ENCODE measurements around the gene PRH2.

The PRH2 gene

GRCh38 chr12:10965476-10965875 is 36.4 kb downstream of the PRH2 start:
- Histone ChIP-seq H3K4ac (ENCODE audit: low read depth in 1 of 2, low read length in 2 of 2) (no peak overlapping the region), H3K79me1 (replicated peaks; ENCODE audit: low read length, poor library complexity, severe bottlenecking) (peaks cover 8% of the 10 kb centered on the region), H2BK12ac (ENCODE audit: low read length in 2 of 2) (no peak overlapping the region), H4K91ac (ENCODE audit: low read length) (no peak overlapping the region), H3K4me2 (ENCODE audit: low read length, poor library complexity, severe bottlenecking) (no peak overlapping the region), H2BK5ac (ENCODE audit: low read depth, low read length, poor library complexity, severe bottlenecking) (no peak overlapping the region), H3K36me3 (ENCODE audit: control insufficient read depth in 1 of 2, insufficient read depth in 2 of 2, low read depth in 1 of 2, low read length in 2 of 2) (peaks cover 2 to 4% of the 10 kb centered on the region in 2 experiments), H2AK5ac (ENCODE audit: low read length, severe bottlenecking) (no peak overlapping the region), H3K4me3 (ENCODE audit: insufficient read depth in 1 of 2, low read depth in 1 of 2, low read length in 2 of 2) (no peak overlapping the region), H3K14ac (ENCODE audit: low read length in 2 of 2) (no peak overlapping the region), H3K27me3 (ENCODE audit: control insufficient read depth in 1 of 2, insufficient read depth in 1 of 2, low read length in 2 of 2) (no peaks in the 10 kb centered on the region), H2AFZ (ENCODE audit: low read depth, low read length) (no peak overlapping the region), H2BK120ac (ENCODE audit: low read depth, low read length) (no peak overlapping the region), H4K8ac (ENCODE audit: low read length) (no peak overlapping the region), H2BK15ac (ENCODE audit: low read depth, poor library complexity, severe bottlenecking) (no peak overlapping the region), H3K27ac (ENCODE audit: low read length, poor library complexity, severe bottlenecking) (no peak overlapping the region), H3K4me1 (ENCODE audit: control insufficient read depth, insufficient read depth, low read depth, low read length) (peaks cover 4% of the 10 kb centered on the region), H3K23ac (ENCODE audit: low read length in 2 of 2) (no peak overlapping the region), H3K18ac (ENCODE audit: low read depth in 1 of 2, low read length in 2 of 2) (no peak overlapping the region), H3K9ac (ENCODE audit: low read length) (no peak overlapping the region), H3K9me3 (ENCODE audit: control insufficient read depth, low read length) (no peaks in the 10 kb centered on the region)
- no CpG with 5 or more reads among the region's 1 CpG for WGBS
- no peak for DNase-seq

- peaks cover 4% of the 10 kb centered on the region for H3K4me1 ChIP-seq (ENCODE audit: control insufficient read depth, insufficient read depth, low read depth, low read length)
- no peaks in the 10 kb centered on the region for H3K9me3 ChIP-seq (ENCODE audit: control insufficient read depth, low read length)
- no peak overlapping the region for H3K4ac ChIP-seq (ENCODE audit: low read depth in 1 of 2, low read length in 2 of 2)
- no peaks in the 10 kb centered on the region for H3K27me3 ChIP-seq (ENCODE audit: control insufficient read depth in 1 of 2, insufficient read depth in 1 of 2, low read length in 2 of 2)
- no peak overlapping the region for H3K4me3 ChIP-seq (ENCODE audit: insufficient read depth in 1 of 2, low read depth in 1 of 2, low read length in 2 of 2)
- no peak overlapping the region for H3K4me2 ChIP-seq (ENCODE audit: low read length, poor library complexity, severe bottlenecking)
- H3K27ac ChIP-seq (ENCODE audit: low read length, poor library complexity, severe bottlenecking): no peak overlapping the region
- no peak overlapping the region for H4K8ac ChIP-seq (ENCODE audit: low read length)
- no peak overlapping the region for H3K14ac ChIP-seq (ENCODE audit: low read length in 2 of 2)
- no peak overlapping the region for H3K9ac ChIP-seq (ENCODE audit: low read length)
- DNase-seq: no peak
- H2BK120ac ChIP-seq (ENCODE audit: low read depth, low read length): no peak overlapping the region
- no peak overlapping the region for H2AK5ac ChIP-seq (ENCODE audit: low read length, severe bottlenecking)
- peaks cover 8% of the 10 kb centered on the region for H3K79me1 ChIP-seq (replicated peaks; ENCODE audit: low read length, poor library complexity, severe bottlenecking)
- peaks cover 2 to 4% of the 10 kb centered on the region in 2 experiments for H3K36me3 ChIP-seq (ENCODE audit: control insufficient read depth in 1 of 2, insufficient read depth in 2 of 2, low read depth in 1 of 2, low read length in 2 of 2)
- no peak overlapping the region for H3K23ac ChIP-seq (ENCODE audit: low read length in 2 of 2)
- H4K91ac ChIP-seq (ENCODE audit: low read length): no peak overlapping the region
- no peak overlapping the region for H2BK15ac ChIP-seq (ENCODE audit: low read depth, poor library complexity, severe bottlenecking)
- no peak overlapping the region for H2BK12ac ChIP-seq (ENCODE audit: low read length in 2 of 2)
- H2BK5ac ChIP-seq (ENCODE audit: low read depth, low read length, poor library complexity, severe bottlenecking): no peak overlapping the region
- H2AFZ ChIP-seq (ENCODE audit: low read depth, low read length): no peak overlapping the region
- H3K18ac ChIP-seq (ENCODE audit: low read depth in 1 of 2, low read length in 2 of 2): no peak overlapping the region
Measured at GRCh38 chr12:10966314-10966713, 37.3 kb downstream of the PRH2 start.

- Histone ChIP-seq H2BK12ac (ENCODE audit: low read length in 2 of 2) (no peak overlapping the region), H3K36me3 (ENCODE audit: control insufficient read depth in 1 of 2, insufficient read depth in 2 of 2, low read depth in 1 of 2, low read length in 2 of 2) (peaks cover 0 to 4% of the 10 kb centered on the region in 2 experiments), H3K14ac (ENCODE audit: low read length in 2 of 2) (no peak overlapping the region), H2BK120ac (ENCODE audit: low read depth, low read length) (no peak overlapping the region), H2BK15ac (ENCODE audit: low read depth, poor library complexity, severe bottlenecking) (no peak overlapping the region), H3K4me2 (ENCODE audit: low read length, poor library complexity, severe bottlenecking) (no peak overlapping the region), H3K4ac (ENCODE audit: low read depth in 1 of 2, low read length in 2 of 2) (no peak overlapping the region), H3K9me3 (ENCODE audit: control insufficient read depth, low read length) (no peaks in the 10 kb centered on the region), H3K27ac (ENCODE audit: low read length, poor library complexity, severe bottlenecking) (no peak overlapping the region), H3K18ac (ENCODE audit: low read depth in 1 of 2, low read length in 2 of 2) (no peak overlapping the region), H2AFZ (ENCODE audit: low read depth, low read length) (no peak overlapping the region), H4K91ac (ENCODE audit: low read length) (no peak overlapping the region), H2BK5ac (ENCODE audit: low read depth, low read length, poor library complexity, severe bottlenecking) (no peak overlapping the region), H3K4me1 (ENCODE audit: control insufficient read depth, insufficient read depth, low read depth, low read length) (peaks cover 4% of the 10 kb centered on the region), H4K8ac (ENCODE audit: low read length) (no peak overlapping the region), H3K79me1 (replicated peaks; ENCODE audit: low read length, poor library complexity, severe bottlenecking) (peaks cover 6% of the 10 kb centered on the region), H3K4me3 (ENCODE audit: insufficient read depth in 1 of 2, low read depth in 1 of 2, low read length in 2 of 2) (no peak overlapping the region), H3K27me3 (ENCODE audit: control insufficient read depth in 1 of 2, insufficient read depth in 1 of 2, low read length in 2 of 2) (no peaks in the 10 kb centered on the region), H2AK5ac (ENCODE audit: low read length, severe bottlenecking) (no peak overlapping the region), H3K9ac (ENCODE audit: low read length) (peak overlapping the region; percentile 36), H3K23ac (ENCODE audit: low read length in 2 of 2) (no peak overlapping the region)
- peak; percentile 69 for DNase-seq
- WGBS: 50% methylated on average over 1 of the region's 2 CpGs
Measured at GRCh38 chr12:10967409-10967808, 38.4 kb downstream of the PRH2 start.

- H3K27me3 ChIP-seq (ENCODE audit: control insufficient read depth in 1 of 2, insufficient read depth in 1 of 2, low read length in 2 of 2): no peaks in the 10 kb centered on the region
- no peak overlapping the region for H3K4me2 ChIP-seq (ENCODE audit: low read length, poor library complexity, severe bottlenecking)
- no peak overlapping the region for H2BK12ac ChIP-seq (ENCODE audit: low read length in 2 of 2)
- H3K23ac ChIP-seq (ENCODE audit: low read length in 2 of 2): no peak overlapping the region
- H3K27ac ChIP-seq (ENCODE audit: low read length, poor library complexity, severe bottlenecking): peak overlapping the region; percentile 29
- H3K18ac ChIP-seq (ENCODE audit: low read depth in 1 of 2, low read length in 2 of 2): no peak overlapping the region
- H4K8ac ChIP-seq (ENCODE audit: low read length): no peak overlapping the region
- no peak overlapping the region for H2BK120ac ChIP-seq (ENCODE audit: low read depth, low read length)
- no peak overlapping the region for H3K14ac ChIP-seq (ENCODE audit: low read length in 2 of 2)
- no peak overlapping the region for H2BK5ac ChIP-seq (ENCODE audit: low read depth, low read length, poor library complexity, severe bottlenecking)
- peaks cover 0 to 4% of the 10 kb centered on the region in 2 experiments for H3K36me3 ChIP-seq (ENCODE audit: control insufficient read depth in 1 of 2, insufficient read depth in 2 of 2, low read depth in 1 of 2, low read length in 2 of 2)
- peaks cover 6% of the 10 kb centered on the region for H3K79me1 ChIP-seq (replicated peaks; ENCODE audit: low read length, poor library complexity, severe bottlenecking)
- H3K4me3 ChIP-seq (ENCODE audit: insufficient read depth in 1 of 2, low read depth in 1 of 2, low read length in 2 of 2): peak overlapping the region in 1 of 2 experiments; percentile 19
- no peak overlapping the region for H2BK15ac ChIP-seq (ENCODE audit: low read depth, poor library complexity, severe bottlenecking)
- no peak overlapping the region for H2AFZ ChIP-seq (ENCODE audit: low read depth, low read length)
- H2AK5ac ChIP-seq (ENCODE audit: low read length, severe bottlenecking): no peak overlapping the region
- H3K9ac ChIP-seq (ENCODE audit: low read length): no peak overlapping the region
- peaks cover 4% of the 10 kb centered on the region for H3K4me1 ChIP-seq (ENCODE audit: control insufficient read depth, insufficient read depth, low read depth, low read length)
- 95% methylated on average over 12 of the region's 15 CpGs for WGBS
- no peak overlapping the region for H4K91ac ChIP-seq (ENCODE audit: low read length)
- H3K4ac ChIP-seq (ENCODE audit: low read depth in 1 of 2, low read length in 2 of 2): no peak overlapping the region
- peak; percentile 4 for DNase-seq
- H3K9me3 ChIP-seq (ENCODE audit: control insufficient read depth, low read length): no peaks in the 10 kb centered on the region
Measured at GRCh38 chr12:10968765-10969456, 39.9 kb downstream of the PRH2 start.
